Effector memory CD4-positive, alpha-beta T cell (primary cell): ENCODE measurements around the gene MYORG.

Source experiments
- DNase-seq, 3 donors: peaks; one replicate each; pipeline ENCODE4 v3.0.0-alpha.2; 2020
- H3K27ac ChIP-seq: 2 replicates; pipeline ENCODE4 v1.7.0; 2013; ENCODE audit warnings: mild to moderate bottlenecking, low read length, moderate library complexity; ENCODE audit not compliant: insufficient read depth, poor library complexity, severe bottlenecking
- H3K27me3 ChIP-seq: replicated peaks from 2 replicates; pipeline ENCODE4 v1.7.0; 2013; ENCODE audit warnings: mild to moderate bottlenecking, low read length; ENCODE audit not compliant: insufficient read depth, control insufficient read depth, poor library complexity, severe bottlenecking
- H3K36me3 ChIP-seq: 2 replicates; pipeline ENCODE4 v1.7.0; 2013; ENCODE audit warnings: mild to moderate bottlenecking, low read length, moderate library complexity; ENCODE audit not compliant: control insufficient read depth, insufficient read depth
- H3K4me1 ChIP-seq: 2 replicates; pipeline ENCODE4 v1.7.0; 2013; ENCODE audit warnings: low read length, mild to moderate bottlenecking; ENCODE audit not compliant: control insufficient read depth, insufficient read depth, poor library complexity, severe bottlenecking
- H3K4me3 ChIP-seq: 2 replicates; pipeline ENCODE4 v1.7.0; 2013; ENCODE audit warnings: low read length, low read depth, mild to moderate bottlenecking; ENCODE audit not compliant: insufficient read depth, poor library complexity, severe bottlenecking
- H3K9me3 ChIP-seq: 2 replicates; pipeline ENCODE4 v1.7.0; 2013; ENCODE audit warnings: mild to moderate bottlenecking, low read length, moderate library complexity; ENCODE audit not compliant: control insufficient read depth

The MYORG gene

GRCh38 chr9:34321451-34321850 lies 55.2 kb downstream of the MYORG start:
- Histone ChIP-seq H3K27ac (no peak overlapping the region), H3K4me1 (no peaks in the 10 kb centered on the region), H3K9me3 (no peaks in the 10 kb centered on the region), H3K27me3 (no peaks in the 10 kb centered on the region), H3K36me3 (no peaks in the 10 kb centered on the region), H3K4me3 (no peak overlapping the region)
- DNase-seq = no peak

- DNase-seq = no peak
- H3K9me3 ChIP-seq = no peaks in the 10 kb centered on the region
- H3K27me3 ChIP-seq = no peaks in the 10 kb centered on the region
- H3K27ac ChIP-seq = no peak overlapping the region
- H3K4me3 ChIP-seq = no peak overlapping the region
- no peaks in the 10 kb centered on the region for H3K36me3 ChIP-seq
- H3K4me1 ChIP-seq = no peaks in the 10 kb centered on the region
Measured at GRCh38 chr9:34318163-34318790, 58.4 kb downstream of the MYORG start.

- Histone ChIP-seq H3K4me3 (no peak overlapping the region), H3K9me3 (no peaks in the 10 kb centered on the region)
Measured at GRCh38 chr9:34317436-34317835, 59.3 kb downstream of the MYORG start.

More at GRCh38 chr9:34317436-34317835, 59.3 kb downstream of the MYORG start:
- no peak overlapping the region for H3K27ac ChIP-seq
- H3K36me3 ChIP-seq = no peaks in the 10 kb centered on the region
- H3K4me1 ChIP-seq = no peaks in the 10 kb centered on the region
- DNase-seq = no peak
- no peaks in the 10 kb centered on the region for H3K27me3 ChIP-seq
